GM18909 (cell line): ENCODE data around the gene SOX18.

Experiments
- ATAC-seq: cut with Tn5 transposase; IDR thresholded peaks from one replicate; pipeline ENCODE4 v1.9.1; 2021; ENCODE audit warnings: mild to moderate bottlenecking; ENCODE audit not compliant: unreplicated experiment, poor library complexity

Gene SOX18

GRCh38 chr20:64080813-64081623, 31.6 kb upstream of the SOX18 start:
- no peak for ATAC-seq

- no peak for ATAC-seq
Measured at GRCh38 chr20:64080013-64080812, 30.8 kb upstream of the SOX18 start, which contains the start of gene OPRL1. TSS of gene OPRL1 (plus strand) at chr20:64080082. CDS start at chr20:64092721, 12,639 bp downstream.

DNA sequence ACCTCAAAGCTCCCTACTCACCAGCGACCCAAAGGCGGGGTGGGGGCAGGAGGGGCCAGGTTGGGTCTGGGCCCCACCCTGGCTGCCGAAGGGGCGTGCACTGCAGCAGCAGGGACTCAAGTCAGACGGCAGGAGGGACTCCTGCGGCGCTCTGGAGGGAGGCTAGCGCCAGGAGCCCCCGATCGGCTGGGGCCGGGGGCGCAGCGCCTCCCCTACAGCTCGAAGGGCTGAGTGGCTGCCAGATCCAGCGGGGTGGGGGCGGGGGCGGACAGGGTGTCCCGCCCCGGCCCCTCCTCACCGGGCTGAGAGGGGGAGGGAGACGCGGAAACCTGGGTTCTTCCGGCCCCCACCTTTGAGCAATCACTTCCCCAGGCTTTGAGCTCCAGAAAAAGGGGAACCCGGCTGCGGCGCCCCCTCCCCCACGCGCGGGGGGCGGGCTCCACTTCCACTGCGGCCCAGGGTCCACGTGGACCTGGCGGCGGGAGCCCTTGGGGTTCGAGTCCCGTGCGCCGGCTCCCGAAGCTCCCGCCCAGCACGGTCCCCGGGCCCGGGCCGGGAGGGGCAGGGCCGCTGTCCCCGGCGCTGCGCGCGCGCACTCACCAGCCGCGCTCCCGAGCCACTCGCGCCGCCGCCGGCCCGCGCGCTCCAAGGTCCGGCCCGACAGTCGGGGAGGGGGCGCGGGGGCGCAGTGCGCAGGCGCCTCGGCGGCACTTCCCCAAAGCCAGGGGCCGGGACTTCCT, 30.0 kb upstream of the SOX18 start, which contains the start of gene RGS19:
Gene RGS19, minus strand, starts transcription at position 246 of the 740 bp plus-strand sequence. CDS start 2,632 bp downstream, outside the sequence.
- ATAC-seq = peak; percentile 33

GRCh38 chr20:64078934-64079272, 29.5 kb upstream of the SOX18 start:
- ATAC-seq = no peak

DNA sequence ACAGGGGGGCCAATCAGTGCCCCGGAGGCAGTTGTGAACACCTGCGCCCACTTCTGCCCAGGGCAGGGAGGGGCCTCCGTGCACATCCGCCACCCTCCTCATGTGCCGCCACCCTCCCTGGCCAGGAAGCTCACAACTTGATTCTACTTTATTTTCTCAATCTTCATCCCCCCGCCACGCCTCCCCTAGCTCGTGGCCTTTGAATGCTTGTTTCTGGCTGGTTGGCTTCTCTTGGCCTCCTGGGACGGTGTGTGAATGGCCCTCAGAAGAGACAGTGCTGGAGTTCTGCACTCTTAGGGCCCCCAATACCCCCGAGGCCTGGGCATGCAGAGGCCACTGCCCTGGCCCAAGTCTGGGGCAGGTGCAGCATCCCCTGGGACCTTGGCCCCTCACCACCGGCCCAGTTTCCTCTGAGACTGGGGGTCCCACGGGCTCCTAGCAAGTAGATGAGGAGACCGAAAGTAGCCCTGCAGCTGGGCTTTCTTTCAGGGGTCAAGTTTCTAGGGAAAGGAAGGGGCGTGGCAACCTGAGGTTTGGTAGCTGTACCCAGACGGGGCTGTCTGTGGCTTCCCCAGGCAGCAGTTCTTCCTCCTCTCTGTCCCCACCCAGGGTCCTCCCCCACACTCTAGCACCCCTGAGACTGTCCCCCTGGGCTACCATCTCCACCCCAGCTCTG, 28.6 kb upstream of the SOX18 start:
- ATAC-seq = peak; percentile 29

GRCh38 chr20:64077541-64077875, 28.1 kb upstream of the SOX18 start:
- peak; percentile 10 for ATAC-seq

DNA sequence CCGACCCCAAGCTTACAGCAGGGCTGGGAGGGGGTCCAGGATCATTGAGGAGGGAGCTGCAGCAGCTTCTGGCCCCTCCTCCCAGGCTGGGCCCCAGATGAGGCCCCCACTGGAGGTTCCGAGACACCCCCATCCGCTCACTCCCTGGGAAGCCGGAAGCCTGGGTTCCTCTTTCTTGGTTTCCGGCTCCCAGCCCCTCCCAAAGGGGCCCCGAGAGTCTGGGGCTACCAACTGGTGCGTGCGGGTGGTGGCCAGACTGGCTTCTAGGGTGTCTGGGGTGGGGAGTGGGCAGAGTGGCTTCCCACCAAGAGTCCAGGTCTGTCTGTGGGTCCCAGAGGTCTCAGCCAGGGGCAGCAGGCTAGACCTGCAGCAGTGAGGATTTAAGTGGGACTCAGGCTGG, 27.7 kb upstream of the SOX18 start:
- ATAC-seq = no peak

- ATAC-seq = no peak
Measured at GRCh38 chr20:64076061-64076997, 26.9 kb upstream of the SOX18 start.

GRCh38 chr20:64075556-64075955, 26.1 kb upstream of the SOX18 start:
- no peak for ATAC-seq

- ATAC-seq = no peak
Measured at GRCh38 chr20:64074963-64075362, 25.5 kb upstream of the SOX18 start.

DNA sequence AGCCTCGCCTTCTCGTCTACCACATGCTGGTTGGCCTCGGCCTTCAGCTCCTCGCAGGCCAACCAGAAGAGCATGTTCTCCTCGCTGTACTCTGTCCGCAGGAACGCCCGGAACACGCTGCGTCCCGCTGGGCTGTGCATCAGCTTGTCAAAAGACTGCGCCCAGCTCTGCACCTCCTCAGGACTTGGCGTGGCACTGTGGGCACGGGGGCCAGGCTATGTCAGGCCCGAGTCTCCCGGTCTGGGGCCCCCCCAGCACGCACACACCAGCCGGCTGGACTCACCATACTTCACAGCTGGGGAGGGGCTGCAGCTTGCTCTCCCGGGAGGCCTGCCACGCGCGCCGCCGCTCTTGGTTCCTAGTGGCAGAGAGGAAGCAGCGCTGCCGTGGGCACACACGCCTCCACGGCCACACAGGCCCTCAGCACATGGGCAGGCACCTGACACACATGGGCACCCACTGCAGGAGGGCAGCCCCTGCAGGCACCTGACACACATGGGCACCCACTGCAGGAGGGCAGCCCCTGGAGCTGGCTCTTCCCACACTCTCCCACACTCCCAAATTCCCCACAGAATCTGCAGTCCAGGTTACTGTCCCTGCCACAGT, 24.8 kb upstream of the SOX18 start:
- no peak for ATAC-seq

DNA sequence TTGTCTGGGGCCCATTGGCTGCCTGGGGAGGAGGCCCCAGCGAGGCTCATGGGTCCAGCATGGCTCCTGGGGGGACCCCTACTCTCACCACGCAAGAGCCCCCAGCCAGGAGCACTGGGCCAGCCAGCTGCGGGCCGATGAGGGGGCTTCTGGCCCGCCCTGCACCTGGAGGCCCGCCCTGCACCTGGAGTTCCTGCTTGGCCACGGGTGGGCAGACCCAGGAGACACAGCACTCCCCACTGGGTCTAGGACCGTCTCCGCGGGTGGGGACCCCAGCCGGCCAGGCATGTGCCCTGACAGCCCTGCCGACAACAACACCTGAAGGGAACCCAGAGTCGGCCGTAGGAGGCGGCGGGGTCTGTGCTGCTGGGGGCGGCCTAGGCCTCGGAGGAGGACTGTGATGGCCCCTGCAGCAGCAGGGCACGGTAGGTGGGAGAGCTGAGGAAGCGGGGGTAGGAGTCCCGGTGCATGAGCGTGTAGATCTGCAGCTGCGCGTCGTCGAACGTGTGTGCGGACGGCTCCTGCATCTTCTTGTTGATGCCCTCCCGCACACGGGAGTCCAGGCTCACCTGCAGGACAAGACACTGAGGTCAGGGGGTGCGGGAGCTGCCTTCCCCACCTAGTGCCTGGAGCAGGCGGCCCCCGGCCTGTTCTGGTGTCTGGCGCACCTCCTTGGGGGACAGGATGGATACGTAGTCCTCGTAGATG, 24.2 kb upstream of the SOX18 start:
- no peak for ATAC-seq

- ATAC-seq = no peak
Measured at GRCh38 chr20:64072498-64073063, 23.1 kb upstream of the SOX18 start.

- no peak for ATAC-seq
Measured at GRCh38 chr20:64071341-64072332, 22.2 kb upstream of the SOX18 start.

DNA sequence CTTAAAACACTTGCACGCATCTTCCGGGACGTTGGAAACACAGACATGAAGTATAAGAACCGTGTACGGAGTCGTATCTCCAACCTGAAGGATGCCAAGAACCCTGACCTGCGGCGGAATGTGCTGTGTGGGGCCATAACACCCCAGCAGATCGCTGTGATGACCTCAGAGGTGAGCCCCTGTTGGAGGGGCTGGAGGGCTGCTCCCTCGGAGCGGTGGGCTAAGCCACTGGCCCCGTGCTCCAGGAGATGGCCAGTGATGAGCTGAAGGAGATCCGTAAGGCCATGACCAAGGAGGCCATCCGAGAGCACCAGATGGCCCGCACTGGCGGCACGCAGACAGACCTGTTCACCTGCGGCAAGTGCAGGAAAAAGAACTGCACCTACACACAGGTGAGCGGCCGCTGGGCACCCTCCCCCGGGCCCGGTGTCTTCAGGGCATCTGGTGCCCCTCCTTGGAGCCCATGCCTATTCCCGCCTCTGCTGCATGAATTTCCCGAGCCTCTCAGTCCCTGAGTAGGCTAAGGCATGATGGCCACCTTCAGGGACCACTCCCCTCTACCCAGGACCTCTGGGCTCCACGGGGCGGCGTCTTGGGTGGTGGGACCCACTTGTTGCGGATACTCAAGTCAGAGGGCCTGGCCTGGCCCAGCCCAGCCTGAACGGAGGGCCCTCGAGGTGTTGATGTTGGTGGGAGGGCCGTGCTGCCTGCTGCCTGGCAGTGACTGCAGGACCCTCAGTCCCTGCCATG, 21.0 kb upstream of the SOX18 start:
- ATAC-seq = no peak

GRCh38 chr20:64069614-64070243, 20.3 kb upstream of the SOX18 start:
- no peak for ATAC-seq
